Hepatocyte (in vitro differentiated cells): ENCODE measurements around the gene KIF6. TPM values are rescaled to one million over a fixed set of nuclear protein-coding genes. Genes with fewer than 3 reads are reported as not detected.

Experiments used
- DNase-seq: peaks from one replicate; pipeline ENCODE4 v3.0.0-alpha.2; 2016; ENCODE audit warnings: low spot score
- H2AFZ ChIP-seq: fragments of 200-600 bp; sonication (generic); 2 replicates; pipeline ENCODE4 v1.6.0; 2016; ENCODE audit warnings: antibody characterized with exemption, mild to moderate bottlenecking
- H3K27ac ChIP-seq: fragments of 200-600 bp; sonication (generic); 2 replicates; pipeline ENCODE4 v1.5.1; 2016; ENCODE audit warnings: mild to moderate bottlenecking
- H3K27me3 ChIP-seq: fragments of 200-600 bp; sonication (generic); 2 replicates; pipeline ENCODE4 v1.6.1; 2016
- H3K36me3 ChIP-seq: fragments of 200-600 bp; sonication (generic); replicated peaks from 2 replicates; pipeline ENCODE4 v1.5.1; 2016; ENCODE audit warnings: low read depth; ENCODE audit not compliant: insufficient read depth
- H3K4me1 ChIP-seq: fragments of 200-600 bp; sonication (generic); 2 replicates; pipeline ENCODE4 v1.5.1; 2016; ENCODE audit warnings: mild to moderate bottlenecking, moderate library complexity; ENCODE audit not compliant: insufficient read depth
- H3K4me2 ChIP-seq: fragments of 200-600 bp; sonication (generic); 2 replicates; pipeline ENCODE4 v1.6.0; 2016
- H3K4me3 ChIP-seq: fragments of 200-600 bp; sonication (generic); 2 replicates; pipeline ENCODE4 v1.5.1; 2016; ENCODE audit warnings: mild to moderate bottlenecking
- H3K79me2 ChIP-seq: fragments of 200-600 bp; sonication (generic); 2 replicates; pipeline ENCODE4 v1.6.0; 2017; ENCODE audit warnings: mild to moderate bottlenecking
- H3K9me2 ChIP-seq: fragments of 200-600 bp; sonication (generic); replicated peaks from 2 replicates; pipeline ENCODE4 v1.6.0; 2017; ENCODE audit warnings: mild to moderate bottlenecking; ENCODE audit not compliant: insufficient read depth
- H3K9me3 ChIP-seq: fragments of 200-600 bp; sonication (generic); 2 replicates; pipeline ENCODE4 v1.5.1; 2016; ENCODE audit warnings: low read depth, mild to moderate bottlenecking
- H4K20me1 ChIP-seq: fragments of 200-600 bp; sonication (generic); 2 replicates; pipeline ENCODE4 v1.6.0; 2016; ENCODE audit warnings: mild to moderate bottlenecking; ENCODE audit not compliant: insufficient read depth, poor library complexity, severe bottlenecking
- CTCF ChIP-seq: fragments of 200-600 bp; sonication (generic); IDR thresholded peaks from 2 replicates; pipeline ENCODE4 v1.5.1; 2016; ENCODE audit warnings: antibody characterized with exemption, mild to moderate bottlenecking; ENCODE audit not compliant: poor library complexity
- EZH2 ChIP-seq: fragments of 200-600 bp; sonication (generic); IDR thresholded peaks from 2 replicates; pipeline ENCODE4 v1.6.1; 2016; ENCODE audit warnings: antibody characterized with exemption, mild to moderate bottlenecking, borderline replicate concordance
- EZH2phosphoT487 ChIP-seq: fragments of 200-600 bp; sonication (generic); IDR thresholded peaks from one replicate; pipeline ENCODE4 v1.6.1; 2018; ENCODE audit warnings: antibody characterized with exemption, mild to moderate bottlenecking, low read depth, moderate library complexity; ENCODE audit not compliant: unreplicated experiment, severe bottlenecking
- WGBS: methylation state at CpG from one replicate; pipeline ENCODE4 v1.1.6; 2016; ENCODE audit warnings: low lambda C conversion rate; ENCODE audit errors: missing lambda C conversion rate; 5-methylcytosine and 5-hydroxymethylcytosine counted together
- polyA plus RNA-seq: library from polyadenylated mRNA; unstranded; fragments of >200 nt; fragmentation: Nextera tagmentation; extraction: Ambion mirVana; gene quantifications from 2 replicates; pipeline ENCODE4 v1.2.1, GENCODE V29; 2016
- total RNA-seq: library from RNA; depleted of rRNA; stranded (reverse); fragments of >200 nt; gene quantifications from 2 replicates; pipeline ENCODE4 v1.2.3, GENCODE V29; 2014

The KIF6 gene
- total and polyA plus RNA-seq, 2 experiments from 2014 or later = 0.87 to 2.3 TPM

DNA sequence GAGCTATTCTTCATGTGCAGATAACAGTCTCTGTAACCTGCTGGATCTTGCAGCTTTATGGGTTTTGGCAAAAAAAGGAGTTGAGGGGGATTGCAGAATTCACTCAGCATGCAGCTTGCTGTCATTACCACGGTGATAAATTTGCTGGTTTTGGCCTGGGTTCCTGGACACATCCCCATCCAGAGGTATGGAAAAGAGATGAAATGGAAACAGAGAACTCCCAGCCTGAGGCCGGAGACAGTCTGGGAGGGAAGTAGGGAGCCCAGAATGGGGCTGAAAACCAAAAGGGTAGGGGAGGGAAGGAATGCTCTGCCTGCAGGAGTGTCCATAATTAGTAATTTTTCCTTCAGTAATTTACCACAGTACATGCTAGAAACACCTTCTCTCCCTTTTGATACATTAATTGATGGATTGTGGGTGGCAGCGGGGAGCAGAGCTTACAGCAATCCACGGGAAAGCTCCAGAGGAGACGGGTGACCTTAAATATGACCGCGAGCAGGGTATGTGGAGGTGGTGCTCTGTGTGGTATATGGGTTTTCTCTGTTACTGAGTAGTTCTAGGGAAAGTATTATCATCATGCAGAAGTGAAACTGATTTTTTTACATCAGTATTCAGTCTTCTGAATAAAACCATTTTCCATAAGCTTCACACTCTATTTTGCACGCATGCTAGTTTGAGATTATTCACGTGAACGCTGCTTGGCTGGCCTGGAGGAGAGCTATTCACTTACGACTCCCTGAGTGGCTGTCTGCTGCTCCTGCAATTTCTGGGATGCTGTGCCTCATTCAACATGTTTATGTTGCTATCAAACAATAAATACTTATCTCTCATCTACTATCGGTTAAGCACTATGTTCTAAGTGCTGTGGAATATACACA lies 336.4 kb downstream of the KIF6 start:
- Histone ChIP-seq H3K4me2 (no peak overlapping the region), H3K27me3 (no peaks in the 10 kb centered on the region), H3K79me2 (no peaks in the 10 kb centered on the region), H3K9me2 (no peaks in the 10 kb centered on the region), H3K4me1 (peaks cover 12% of the 10 kb centered on the region), H3K27ac (peak overlapping the region; percentile 50), H2AFZ (no peak overlapping the region), H3K4me3 (no peak overlapping the region), H4K20me1 (no peaks in the 10 kb centered on the region), H3K36me3 (no peaks in the 10 kb centered on the region), H3K9me3 (no peaks in the 10 kb centered on the region)
- WGBS = 73% methylated on average over 12 of the region's 12 CpGs
- no peak for DNase-seq
- TF ChIP-seq CTCF (no peak), EZH2phosphoT487 (no peak), EZH2 (no peak)

DNA sequence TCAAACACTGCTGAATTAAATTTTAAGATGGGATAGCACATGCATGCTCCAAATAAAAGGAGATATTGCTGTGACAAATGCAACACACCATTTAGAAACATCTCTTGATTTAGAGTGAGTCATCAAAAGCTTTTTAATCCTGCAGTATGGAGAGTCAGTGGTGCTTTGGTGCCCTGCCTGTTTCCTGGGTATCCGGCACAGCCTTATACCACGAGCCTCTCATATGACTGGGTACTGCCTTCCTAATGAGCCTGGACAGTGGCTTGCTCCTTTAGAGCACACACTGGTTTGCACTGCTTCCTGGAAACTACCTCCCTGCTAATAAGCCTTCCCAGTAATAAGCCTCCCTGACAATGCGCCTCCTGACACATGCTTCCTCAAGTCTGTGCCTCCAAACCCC lies 337.4 kb downstream of the KIF6 start:
- WGBS = 86% methylated on average over 3 of the region's 3 CpGs
- no peaks in the 10 kb centered on the region for H3K9me2 ChIP-seq
- no peaks in the 10 kb centered on the region for H3K27me3 ChIP-seq
- no peaks in the 10 kb centered on the region for H3K79me2 ChIP-seq
- no peak overlapping the region for H2AFZ ChIP-seq
- no peak overlapping the region for H3K4me2 ChIP-seq
- no peak overlapping the region for H3K4me3 ChIP-seq
- TF ChIP-seq EZH2phosphoT487 = no peak
- no peak for TF ChIP-seq CTCF
- no peak for TF ChIP-seq EZH2
- no peak overlapping the region for H3K27ac ChIP-seq
- peaks cover 12% of the 10 kb centered on the region for H3K4me1 ChIP-seq
- H3K9me3 ChIP-seq = no peaks in the 10 kb centered on the region
- no peak for DNase-seq
- H3K36me3 ChIP-seq = no peaks in the 10 kb centered on the region
- no peaks in the 10 kb centered on the region for H4K20me1 ChIP-seq

DNA sequence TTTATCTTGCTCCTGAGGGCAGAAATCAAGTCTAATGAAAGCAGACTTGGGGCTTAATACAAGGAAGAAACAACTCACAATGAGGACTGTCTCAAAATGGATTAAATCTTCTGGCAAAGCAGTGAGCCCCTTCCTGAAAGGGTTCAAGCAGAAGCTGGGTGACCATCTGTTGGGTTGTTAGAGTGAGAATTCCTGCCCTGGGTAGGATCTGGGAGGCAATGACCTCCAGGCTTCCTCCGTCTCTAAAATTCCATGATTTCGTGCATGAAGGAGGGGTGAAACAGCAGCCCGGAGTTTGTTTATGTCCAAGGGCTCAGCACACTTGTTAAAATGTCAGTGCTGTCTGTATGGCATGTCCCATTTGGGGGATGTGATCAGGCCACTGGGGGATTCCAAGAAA lies 338.7 kb downstream of the KIF6 start:
- peaks cover 4% of the 10 kb centered on the region for H3K27me3 ChIP-seq
- DNase-seq = no peak
- H3K9me3 ChIP-seq = no peaks in the 10 kb centered on the region
- no peaks in the 10 kb centered on the region for H3K9me2 ChIP-seq
- no peaks in the 10 kb centered on the region for H3K79me2 ChIP-seq
- H3K4me2 ChIP-seq = no peak overlapping the region
- H2AFZ ChIP-seq = no peak overlapping the region
- H3K4me1 ChIP-seq = peaks cover 12% of the 10 kb centered on the region
- WGBS = 44% methylated on average over 3 of the region's 3 CpGs
- TF ChIP-seq EZH2 (no peak), CTCF (no peak), EZH2phosphoT487 (no peak)
- no peak overlapping the region for H3K4me3 ChIP-seq
- no peaks in the 10 kb centered on the region for H3K36me3 ChIP-seq
- H4K20me1 ChIP-seq = no peaks in the 10 kb centered on the region
- H3K27ac ChIP-seq = peak overlapping the region; percentile 4
